ENCODE measurements around the gene PPP1R15B.
A peak's percentile ranks its signal among the peaks of the same experiment; 100 is the strongest.

PPP1R15B gene

DNA sequence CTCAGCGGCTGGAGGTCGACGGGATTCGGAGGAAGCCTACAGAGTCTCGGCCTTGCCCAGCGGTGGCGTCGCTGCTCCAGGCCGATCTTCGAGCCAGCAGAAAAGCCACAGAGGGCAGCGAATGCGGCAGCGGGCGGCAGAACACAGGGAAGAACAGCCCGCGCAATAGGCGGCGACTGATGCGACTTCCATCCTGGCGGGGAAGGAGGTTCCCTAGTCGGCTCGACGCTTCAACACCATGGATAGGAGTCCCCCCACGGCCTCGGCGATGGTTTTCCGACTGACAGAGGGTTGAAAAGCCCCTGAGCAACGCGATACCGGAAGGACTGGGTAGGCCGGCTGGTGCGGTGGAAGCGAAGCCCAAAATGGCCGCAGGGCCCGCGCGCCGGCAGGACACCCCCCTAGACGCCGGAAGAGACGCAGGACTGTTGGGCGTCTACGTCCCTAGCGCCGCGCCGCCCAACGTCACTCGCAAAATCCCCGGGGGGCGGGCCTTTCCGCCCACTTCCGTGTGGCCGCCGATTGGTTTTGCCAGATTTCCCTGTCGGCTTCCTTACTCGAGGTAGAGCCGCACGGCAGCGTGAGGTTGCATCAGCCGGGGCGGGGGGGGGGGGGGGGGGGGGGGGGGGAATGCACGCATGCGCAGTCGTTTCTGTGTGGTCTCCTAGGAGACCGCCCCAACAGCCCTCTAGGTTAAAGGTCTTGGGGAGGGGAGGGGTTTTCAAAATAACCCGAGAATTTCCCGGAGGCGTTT, at the start of gene PPP1R15B:
Gene PPP1R15B, minus strand, starts transcription at position 367 of the 754 bp plus-strand sequence. CDS start 406 bp downstream, outside the sequence.
- peak within 1 kb of the TSS; percentile 72 for H3K4me3 ChIP-seq (ENCODE audit: control insufficient read depth, low read depth, low read length)
- TF ChIP-seq, protein P1, sequence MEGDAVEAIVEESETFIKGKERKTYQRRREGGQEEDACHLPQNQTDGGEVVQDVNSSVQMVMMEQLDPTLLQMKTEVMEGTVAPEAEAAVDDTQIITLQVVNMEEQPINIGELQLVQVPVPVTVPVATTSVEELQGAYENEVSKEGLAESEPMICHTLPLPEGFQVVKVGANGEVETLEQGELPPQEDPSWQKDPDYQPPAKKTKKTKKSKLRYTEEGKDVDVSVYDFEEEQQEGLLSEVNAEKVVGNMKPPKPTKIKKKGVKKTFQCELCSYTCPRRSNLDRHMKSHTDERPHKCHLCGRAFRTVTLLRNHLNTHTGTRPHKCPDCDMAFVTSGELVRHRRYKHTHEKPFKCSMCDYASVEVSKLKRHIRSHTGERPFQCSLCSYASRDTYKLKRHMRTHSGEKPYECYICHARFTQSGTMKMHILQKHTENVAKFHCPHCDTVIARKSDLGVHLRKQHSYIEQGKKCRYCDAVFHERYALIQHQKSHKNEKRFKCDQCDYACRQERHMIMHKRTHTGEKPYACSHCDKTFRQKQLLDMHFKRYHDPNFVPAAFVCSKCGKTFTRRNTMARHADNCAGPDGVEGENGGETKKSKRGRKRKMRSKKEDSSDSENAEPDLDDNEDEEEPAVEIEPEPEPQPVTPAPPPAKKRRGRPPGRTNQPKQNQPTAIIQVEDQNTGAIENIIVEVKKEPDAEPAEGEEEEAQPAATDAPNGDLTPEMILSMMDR (IDR thresholded peaks at IDR 0.05; ENCODE audit: control insufficient read depth, insufficient read depth, low read depth, low read length, missing control alignments): no peak
- DNase-seq (ENCODE audit: low read depth): peak; percentile 97

DNA sequence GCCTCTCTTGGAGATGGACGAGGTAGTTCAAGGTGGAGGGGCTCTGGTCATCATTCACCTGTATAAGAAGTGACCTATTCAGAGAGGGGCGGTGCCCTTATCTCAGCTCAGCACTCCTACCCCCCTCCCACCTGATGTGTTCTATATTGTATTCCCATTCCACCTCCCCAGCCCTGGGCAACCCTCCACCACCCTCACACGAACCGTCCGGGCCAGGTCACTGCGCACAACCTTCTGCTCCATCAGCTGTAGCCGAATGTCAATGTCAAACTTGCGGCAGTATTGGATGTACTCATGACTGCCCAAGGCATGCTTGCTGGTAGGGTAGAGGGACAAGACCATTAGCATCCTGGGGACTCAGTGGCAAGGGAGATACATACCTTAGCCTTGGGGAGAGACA, 48.7 kb upstream of the PPP1R15B start:
- TF ChIP-seq, protein P1 (IDR thresholded peaks at IDR 0.05; ENCODE audit: control insufficient read depth, insufficient read depth, low read depth, low read length, missing control alignments): no peak
- H3K4me3 ChIP-seq (ENCODE audit: control insufficient read depth, low read depth, low read length): no peak overlapping the region
- no peak for DNase-seq (ENCODE audit: low read depth)

DNA sequence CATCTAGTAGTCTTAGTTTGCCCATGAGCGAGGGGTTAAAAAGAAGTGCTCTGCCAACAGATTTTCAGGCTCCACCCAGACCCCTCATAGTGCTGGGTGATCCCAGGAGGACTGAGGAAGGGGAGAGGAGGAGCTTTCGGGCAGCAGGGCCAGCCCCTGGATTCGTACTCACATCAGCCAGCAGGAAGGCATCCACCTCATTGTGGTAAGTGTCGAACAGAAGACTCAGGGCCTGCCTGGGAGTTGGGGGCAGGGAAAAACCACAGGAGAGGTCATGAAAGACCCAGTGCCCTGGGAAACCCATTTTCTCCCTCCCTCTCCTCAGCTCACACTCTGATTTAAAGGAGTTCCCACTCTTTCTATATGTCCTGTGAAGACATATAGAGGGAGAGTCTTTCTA, 48.1 kb upstream of the PPP1R15B start:
- DNase-seq (ENCODE audit: low read depth): no peak
- no peak overlapping the region for H3K4me3 ChIP-seq (ENCODE audit: control insufficient read depth, low read depth, low read length)
- TF ChIP-seq, protein P1 (IDR thresholded peaks at IDR 0.05; ENCODE audit: control insufficient read depth, insufficient read depth, low read depth, low read length, missing control alignments): no peak

DNA sequence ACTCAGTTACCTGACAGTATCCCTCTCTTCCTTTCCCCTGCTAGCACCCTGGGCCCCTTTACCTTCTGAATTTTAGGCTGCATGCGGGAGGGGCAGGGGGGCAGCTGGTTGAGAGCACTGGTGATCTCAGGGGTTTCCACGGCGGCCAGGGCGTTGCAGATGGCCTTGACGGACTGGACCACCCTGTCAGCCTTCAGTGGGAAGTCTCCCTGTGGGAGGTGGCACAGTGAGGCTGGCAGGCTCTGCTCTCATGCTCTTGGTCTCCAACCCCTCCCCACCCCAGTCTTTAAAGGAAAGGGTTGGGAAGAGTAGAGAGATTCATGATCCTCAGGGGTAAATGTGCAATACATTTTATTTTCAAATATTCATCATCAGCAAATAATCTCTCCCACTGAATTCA, 46.0 kb upstream of the PPP1R15B start:
- TF ChIP-seq, protein P1 (IDR thresholded peaks at IDR 0.05; ENCODE audit: control insufficient read depth, insufficient read depth, low read depth, low read length, missing control alignments): no peak
- no peak for DNase-seq (ENCODE audit: low read depth)
- H3K4me3 ChIP-seq (ENCODE audit: control insufficient read depth, low read depth, low read length): no peak overlapping the region

DNA sequence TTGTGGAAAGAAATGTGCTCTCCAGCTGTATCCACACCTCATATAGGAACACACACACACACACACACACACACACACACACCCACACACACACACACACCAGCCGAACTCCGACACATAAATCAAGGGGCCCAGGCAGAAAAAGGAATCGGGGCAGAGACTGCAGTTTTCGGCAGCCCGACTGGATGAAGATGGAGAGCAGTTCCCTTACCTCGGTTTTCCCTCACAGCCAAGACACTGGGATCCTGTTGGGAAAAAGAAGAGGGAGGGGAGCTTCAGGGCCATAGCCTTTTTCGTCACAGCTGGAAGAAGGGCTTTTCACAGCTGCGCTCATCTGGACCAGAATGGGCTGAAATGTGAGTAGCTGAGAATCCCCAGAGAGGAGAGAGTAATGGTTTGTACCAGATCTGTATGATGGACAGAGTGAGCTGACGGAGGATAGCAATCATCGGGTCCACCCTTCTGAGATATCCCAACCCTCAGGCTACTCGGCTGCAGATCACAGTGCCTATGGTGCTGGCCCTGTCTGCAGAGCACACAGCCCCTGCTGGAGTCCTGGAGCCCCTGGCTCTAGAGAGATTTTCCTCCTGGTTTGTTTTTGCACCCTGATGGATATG, 45.3 kb upstream of the PPP1R15B start:
- no peak for DNase-seq (ENCODE audit: low read depth)
- no peak overlapping the region for H3K4me3 ChIP-seq (ENCODE audit: control insufficient read depth, low read depth, low read length)
- TF ChIP-seq, protein P1 (IDR thresholded peaks at IDR 0.05; ENCODE audit: control insufficient read depth, insufficient read depth, low read depth, low read length, missing control alignments): no peak

DNA sequence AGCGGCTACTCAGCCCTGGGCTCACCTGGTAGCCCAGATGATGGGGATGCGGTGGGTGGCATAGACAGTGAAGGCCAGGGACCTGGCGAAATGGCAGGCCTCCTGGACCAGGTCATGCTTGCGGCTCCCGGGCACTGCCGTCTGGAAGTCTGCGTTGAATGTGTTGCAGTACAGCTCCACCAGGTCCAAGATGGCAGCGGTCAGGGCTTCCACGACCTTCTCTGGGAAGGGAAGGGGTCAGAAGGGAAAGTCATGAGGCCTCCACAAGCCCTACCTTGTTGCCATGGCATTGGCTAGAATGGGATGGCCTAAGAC, 44.2 kb upstream of the PPP1R15B start:
- DNase-seq (ENCODE audit: low read depth): no peak
- TF ChIP-seq, protein P1 (IDR thresholded peaks at IDR 0.05; ENCODE audit: control insufficient read depth, insufficient read depth, low read depth, low read length, missing control alignments): no peak
- H3K4me3 ChIP-seq (ENCODE audit: control insufficient read depth, low read depth, low read length): no peak overlapping the region

All from AG09309 (cell line).